SKM-1 treated with dmso at 0.1 percent for 144 hours (cell line): ENCODE data around the gene SLC3A2.
"Not testable (repeated sequence)": the region's sequence is repeated elsewhere in the genome, so short reads cannot be mapped to it uniquely, and the experiment has no call there.

Experiments
- DNase-seq: peaks from one replicate; lab custom pipeline; 2025; ENCODE audit not compliant: unreplicated experiment; lab: John Stamatoyannopoulos, UW

The SLC3A2 gene

DNA sequence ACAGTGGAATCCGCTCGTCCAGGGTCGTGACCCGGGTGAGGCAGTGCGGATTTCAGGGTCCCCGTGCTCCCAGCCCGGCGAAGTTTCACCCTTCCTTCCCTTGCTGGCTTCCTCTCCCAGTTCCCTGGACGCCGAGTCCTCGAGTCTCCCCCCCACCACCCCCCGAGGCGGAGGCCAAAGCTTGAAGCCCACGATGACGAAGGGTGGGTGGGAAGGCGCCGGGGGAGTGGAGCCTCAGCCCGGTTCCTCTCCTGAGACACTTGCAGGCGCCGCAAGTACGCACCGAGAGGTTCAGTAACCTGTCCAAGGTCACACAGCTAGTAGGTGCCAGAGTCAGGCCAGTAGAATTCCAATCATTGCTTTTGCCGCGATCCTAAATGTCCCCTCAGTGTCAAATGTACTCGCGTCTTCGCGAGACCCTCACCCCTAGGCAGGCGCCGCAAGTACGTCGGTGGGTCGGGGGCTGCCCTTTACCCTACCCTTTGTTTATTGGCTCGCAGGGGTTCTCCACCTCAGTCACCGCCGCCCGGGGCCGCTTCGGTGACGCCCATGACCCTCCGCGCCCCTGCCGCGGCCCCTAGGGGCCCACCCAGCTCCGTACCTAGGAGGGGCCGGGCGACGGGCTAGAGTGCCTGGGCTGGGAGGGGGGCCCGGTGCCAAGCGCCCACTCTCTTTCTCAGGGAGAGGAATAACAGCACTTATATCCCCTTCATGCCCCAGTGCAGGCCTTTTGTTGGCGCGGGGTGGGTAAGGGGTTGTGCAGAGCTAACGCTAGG lies 46.2 kb downstream of the SLC3A2 start:
- DNase-seq: no peak

DNA sequence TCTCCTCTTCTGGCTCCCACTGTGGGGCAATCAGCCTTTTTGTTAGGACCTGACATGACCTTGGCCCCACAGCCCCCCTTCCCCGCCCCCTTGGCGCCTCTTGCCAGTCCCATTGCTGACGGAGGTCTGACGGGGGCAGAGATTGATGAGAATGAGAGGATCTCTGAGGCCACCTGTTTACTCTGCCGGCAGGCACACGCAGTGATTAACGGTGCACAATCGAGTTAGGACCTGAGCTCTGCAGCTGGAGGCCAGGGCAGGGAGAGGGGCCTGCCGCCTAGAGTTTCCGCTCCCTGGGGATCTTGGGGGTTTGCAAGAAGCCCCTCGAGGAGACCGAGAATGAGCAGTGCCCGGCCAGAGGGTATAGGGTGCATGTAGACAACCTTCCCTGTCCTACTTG lies 47.3 kb downstream of the SLC3A2 start:
- DNase-seq: no peak

DNA sequence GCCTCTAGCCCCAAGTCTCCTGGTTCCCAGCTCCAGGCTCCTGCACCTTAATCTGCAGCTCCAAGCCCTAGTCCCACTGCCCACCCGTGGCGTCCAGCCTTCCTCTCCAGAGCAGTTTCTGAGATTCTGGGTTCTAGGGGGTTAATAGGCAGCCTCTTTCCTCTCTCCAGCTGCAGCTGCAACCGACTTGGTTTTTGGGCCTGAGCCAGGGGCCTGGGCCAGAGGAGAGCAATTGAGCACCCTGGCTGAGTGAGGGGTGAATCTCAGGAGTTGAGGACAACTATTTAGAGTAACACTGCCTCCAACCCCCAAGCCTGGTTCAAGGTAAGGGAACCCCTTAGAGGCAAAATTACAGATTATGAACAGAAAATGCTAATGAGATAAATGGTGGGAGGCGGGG lies 49.5 kb downstream of the SLC3A2 start:
- no peak for DNase-seq

DNA sequence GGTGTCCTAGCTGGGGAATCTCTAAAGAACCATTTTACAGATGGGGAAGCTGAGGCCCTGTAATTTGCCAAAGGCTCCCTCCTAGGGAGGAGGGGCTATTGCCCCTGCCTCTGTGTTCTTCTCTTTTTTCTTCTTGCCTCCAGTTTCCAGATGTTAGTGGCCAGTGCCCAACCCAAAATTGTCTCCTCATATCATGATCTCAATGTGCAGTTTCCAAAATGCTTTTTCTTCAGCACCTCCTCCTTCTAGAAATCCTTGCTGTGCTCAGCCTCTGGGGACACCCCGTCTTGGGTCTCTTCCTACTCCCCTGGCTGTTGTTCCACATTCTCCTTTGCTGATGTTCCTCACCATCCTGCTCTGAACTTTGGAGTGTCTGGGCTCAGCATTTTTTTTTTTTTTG lies 50.0 kb downstream of the SLC3A2 start:
- DNase-seq: no peak

DNA sequence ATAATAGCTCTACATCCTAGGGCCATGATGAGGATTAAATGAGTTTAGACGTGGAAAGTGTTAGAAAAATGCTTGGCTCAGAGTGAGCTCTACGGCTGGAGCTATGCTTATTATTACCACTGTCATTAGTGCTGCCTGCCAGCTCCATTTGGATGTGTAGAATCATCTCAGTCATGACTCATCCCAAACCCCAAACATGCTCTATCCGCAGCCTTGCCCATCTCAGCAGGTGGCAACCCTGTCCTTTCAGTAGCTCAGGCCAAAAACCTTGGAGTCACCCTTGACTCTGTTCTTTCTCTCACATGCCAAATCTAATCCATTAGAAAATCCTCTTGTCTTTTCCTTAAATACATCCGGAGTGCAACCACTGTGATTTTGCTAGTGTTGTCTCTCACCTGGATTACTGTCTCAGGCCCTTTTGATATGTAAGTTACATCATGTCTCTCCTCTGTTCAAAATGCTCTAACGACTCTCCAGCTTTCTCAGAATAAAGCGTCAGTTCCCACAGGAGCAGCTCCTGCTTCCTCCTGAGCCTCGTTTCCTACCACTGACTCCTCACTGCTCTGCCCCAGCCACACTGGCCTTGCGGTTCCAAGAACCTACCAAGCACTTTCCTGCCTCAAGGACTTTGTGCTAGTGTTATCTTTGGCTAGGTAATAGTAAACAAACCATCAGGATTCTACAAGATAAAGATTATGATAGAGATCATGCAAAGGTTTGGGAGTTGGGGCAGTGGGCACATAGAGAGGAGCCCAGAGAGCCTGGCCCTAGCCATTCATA lies 51.0 kb downstream of the SLC3A2 start:
- no peak for DNase-seq

DNA sequence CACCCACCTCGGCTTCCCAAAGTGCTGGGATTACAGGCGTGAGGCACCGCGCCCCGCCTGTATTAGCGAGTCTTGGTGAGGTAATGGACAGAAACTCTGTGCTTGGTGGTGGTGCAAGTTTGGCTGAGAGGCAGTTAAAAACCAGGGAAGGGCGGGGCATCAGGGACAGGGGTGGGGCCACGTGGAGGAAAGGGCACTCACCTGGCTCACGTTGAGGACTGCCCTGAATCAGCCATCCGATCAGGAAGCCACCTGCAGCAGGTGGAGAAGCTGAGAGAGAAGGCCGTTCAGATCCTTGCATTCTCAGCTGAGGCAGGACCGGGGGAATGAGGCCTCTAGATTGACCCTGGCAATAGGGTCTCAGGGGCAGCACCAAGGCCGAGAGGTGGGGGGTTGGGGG lies 52.6 kb downstream of the SLC3A2 start:
- DNase-seq: no peak

DNA sequence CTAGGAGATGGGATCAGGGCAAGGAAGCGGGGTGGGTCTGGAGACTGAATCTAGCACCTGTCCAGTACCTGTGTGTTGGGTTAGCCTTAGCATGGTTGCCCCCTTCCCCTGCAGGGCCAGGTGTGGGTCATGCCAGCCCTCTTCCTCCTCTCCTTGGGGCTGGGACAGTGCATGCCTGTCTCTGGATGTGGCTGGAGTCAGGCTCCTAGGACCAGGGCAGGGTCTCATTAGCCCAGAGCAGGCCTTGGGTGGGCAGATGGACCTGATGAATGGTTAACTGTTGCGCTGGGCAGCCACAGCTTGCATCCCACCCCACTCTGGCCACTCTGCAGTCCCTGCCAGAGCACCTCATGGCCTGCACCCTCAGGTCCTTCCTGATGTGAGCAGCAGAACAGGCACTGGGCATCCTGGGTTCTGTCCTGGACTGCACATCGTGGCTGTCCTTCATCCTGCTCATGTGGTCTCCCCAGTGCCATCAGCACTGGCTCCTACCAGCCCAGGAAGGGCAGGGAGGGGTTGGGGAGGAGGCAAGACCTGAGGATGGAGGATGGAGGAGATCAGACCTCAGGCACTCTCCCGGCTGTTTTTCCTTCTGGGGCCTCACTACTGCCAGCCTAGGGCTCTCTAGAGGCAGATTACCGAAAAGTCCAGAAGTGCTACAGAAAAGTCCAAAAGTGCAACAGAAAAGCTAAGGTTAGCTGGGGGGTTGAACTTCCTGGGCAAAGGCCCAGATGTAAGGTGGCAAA lies 53.2 kb downstream of the SLC3A2 start:
- no peak for DNase-seq

DNA sequence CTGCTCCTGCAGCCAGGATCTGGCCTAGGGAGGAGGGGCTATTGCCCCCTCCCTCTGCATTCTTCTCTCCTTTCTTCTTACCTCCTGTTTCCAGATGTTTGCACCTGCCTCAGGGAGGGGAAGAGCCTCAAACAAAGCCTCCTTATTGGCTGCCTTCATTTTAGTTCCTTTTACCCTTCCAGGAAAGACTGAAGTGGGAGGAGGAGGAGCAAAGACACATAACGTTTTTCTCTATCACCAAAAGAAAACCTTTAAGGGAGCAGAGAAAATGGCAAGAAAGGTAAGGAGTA lies 53.7 kb downstream of the SLC3A2 start:
- DNase-seq: no peak

DNA sequence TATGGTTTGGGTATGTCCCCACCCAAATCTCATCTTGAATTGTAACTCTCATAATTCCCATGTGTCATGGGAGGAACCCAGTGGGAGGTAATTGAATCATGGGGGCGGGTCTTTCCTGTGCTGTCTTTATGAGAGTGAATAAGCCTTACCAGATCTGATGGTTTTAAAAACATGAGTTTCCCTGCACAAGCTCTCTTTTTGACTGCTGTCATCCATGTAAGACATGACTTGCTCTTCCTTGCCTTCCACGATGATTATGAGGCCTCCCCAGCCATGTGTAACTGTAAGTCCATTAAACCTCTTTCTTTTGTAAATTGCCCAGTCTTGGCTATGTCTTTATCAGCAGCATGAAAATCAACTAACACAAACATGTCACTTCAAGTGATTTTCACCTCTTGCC lies 56.8 kb downstream of the SLC3A2 start:
- not testable (repeated sequence) for DNase-seq
